Spleen (tissue), 11 donors: ENCODE results near the gene VSTM4. TPM values are rescaled to one million over a fixed set of nuclear protein-coding genes. Genes with fewer than 3 reads are reported as not detected.

Source experiments
- DNase-seq: peaks from one replicate; pipeline ENCODE4 v3.0.0-alpha.2; 2020
- H3K27ac ChIP-seq, 8 donors: fragments of 200-600 bp; sonication (generic) in 7 of 8; 1 replicate in 4 of 8; 2 replicates in 4 of 8; pipeline versions ENCODE4 v1.5.0 to v1.8.0; 2016 to 2021; ENCODE audit warnings: inconsistent platforms in 4 of 8, mild to moderate bottlenecking in 4 of 8, moderate library complexity in 1 of 8
- H3K27me3 ChIP-seq, 7 donors: fragments of 200-600 bp; sonication (generic) in 6 of 7; replicated peaks in 1 of 7; 1 replicate in 4 of 7; 2 replicates in 3 of 7; pipeline versions ENCODE4 v1.5.0 to v1.8.0; 2016 to 2021; ENCODE audit warnings: inconsistent platforms in 3 of 7, mild to moderate bottlenecking in 1 of 7
- H3K36me3 ChIP-seq, 6 donors: fragments of 200-600 bp; sonication (generic) in 5 of 6; 1 replicate in 4 of 6; 2 replicates in 2 of 6; pipeline versions ENCODE4 v1.5.0 to v1.8.0; 2016 to 2021; ENCODE audit warnings: inconsistent platforms in 2 of 6
- H3K4me1 ChIP-seq, 6 donors: fragments of 200-600 bp; sonication (generic) in 5 of 6; 1 replicate in 3 of 6; 2 replicates in 3 of 6; pipeline versions ENCODE4 v1.5.0 to v1.8.0; 2016 to 2021; ENCODE audit warnings: inconsistent platforms in 3 of 6
- H3K4me3 ChIP-seq, 8 donors: fragments of 200-600 bp; sonication (generic) in 7 of 8; 1 replicate in 4 of 8; 2 replicates in 4 of 8; pipeline versions ENCODE4 v1.5.0 to v1.8.0; 2016 to 2021; ENCODE audit warnings: inconsistent platforms in 4 of 8, mild to moderate bottlenecking in 4 of 8, moderate library complexity in 2 of 8
- H3K9me3 ChIP-seq, 8 donors: fragments of 200-600 bp; sonication (generic) in 7 of 8; 1 replicate in 4 of 8; 2 replicates in 4 of 8; pipeline versions ENCODE4 v1.5.0 to v1.8.0; 2016 to 2021; ENCODE audit warnings: inconsistent platforms in 4 of 8
- POLR2A ChIP-seq, 3 donors: fragments of 450-650 bp; IDR thresholded peaks; one replicate each; pipeline ENCODE4 v1.5.1; 2017; ENCODE audit warnings: antibody characterized with exemption in 3 of 3, mild to moderate bottlenecking in 1 of 3
- POLR2AphosphoS5 ChIP-seq, 3 donors: sonication (generic); formaldehyde crosslinking; IDR thresholded peaks; one replicate each; pipeline ENCODE4 v1.5.1; 2017; ENCODE audit warnings: antibody characterized with exemption in 3 of 3
- WGBS, 5 donors: extraction: QIAGEN DNeasy Blood & Tissue Kit in 3 of 5; methylation state at CpG; one replicate each; pipeline versions ENCODE4 v1.1.5 to v1.1.7; 2013 to 2018; 5-methylcytosine and 5-hydroxymethylcytosine counted together
- intact Hi-C: fragments of 100-400 bp; cut with DNase I; formaldehyde crosslinking; loops from one replicate; pipeline ENCODE4 v1.15.0; 2023; ENCODE audit warnings: low total_unique reads
- polyA plus RNA-seq, 3 donors: library from polyadenylated mRNA; stranded (reverse); fragments of 200-250 nt; gene quantifications; one replicate each; pipeline ENCODE4 v1.2.1, GENCODE V29; 2013
- total RNA-seq, 7 donors: library from RNA; depleted of rRNA in 3 of 7; stranded (reverse); fragments of >200 nt in 3 of 7; fragmentation: NEBNext Ultra II Directional in 4 of 7; extraction: Animal tissue kit (Norgen Biotek cat#: 25700) in 4 of 7; gene quantifications; one replicate each; pipeline versions ENCODE4 v1.1.0 to v1.2.1, GENCODE V29; 2016 to 2021
- TF ChIP-seq, protein P1 (sequence below), 11 experiments: fragments of 200-600 bp in 7 of 11; fragments of 450-650 bp in 4 of 11; sonication (generic) in 4 of 11; IDR thresholded peaks in 8 of 11; conservative IDR thresholded peaks in 3 of 11; 1 replicate in 7 of 11; 2 replicates in 4 of 11; pipeline versions ENCODE4 v1.4.0 to v1.8.0; 2016 to 2021; ENCODE audit warnings: antibody characterized with exemption in 11 of 11, inconsistent platforms in 4 of 11, mild to moderate bottlenecking in 1 of 11
- donor health status: healthy with polysubstance abuse.
- donor health status: DM: no; HTN: no; CAD: no; lungs with moderate emphysema.
- donor health status: DM: no; HTN: no; CAD: no.
- donor health status: Bipolar disorder and iron deficiency.
- donor health status: healthy.
- donor health status: DM: no; HTN: no; CAD: no.
- donor health status: DM: yes; HTN: yes; CAD: no.

Gene VSTM4
- total and polyA plus RNA-seq, 10 donors: 0.57 to 6.8 (median 3.1) TPM

DNA sequence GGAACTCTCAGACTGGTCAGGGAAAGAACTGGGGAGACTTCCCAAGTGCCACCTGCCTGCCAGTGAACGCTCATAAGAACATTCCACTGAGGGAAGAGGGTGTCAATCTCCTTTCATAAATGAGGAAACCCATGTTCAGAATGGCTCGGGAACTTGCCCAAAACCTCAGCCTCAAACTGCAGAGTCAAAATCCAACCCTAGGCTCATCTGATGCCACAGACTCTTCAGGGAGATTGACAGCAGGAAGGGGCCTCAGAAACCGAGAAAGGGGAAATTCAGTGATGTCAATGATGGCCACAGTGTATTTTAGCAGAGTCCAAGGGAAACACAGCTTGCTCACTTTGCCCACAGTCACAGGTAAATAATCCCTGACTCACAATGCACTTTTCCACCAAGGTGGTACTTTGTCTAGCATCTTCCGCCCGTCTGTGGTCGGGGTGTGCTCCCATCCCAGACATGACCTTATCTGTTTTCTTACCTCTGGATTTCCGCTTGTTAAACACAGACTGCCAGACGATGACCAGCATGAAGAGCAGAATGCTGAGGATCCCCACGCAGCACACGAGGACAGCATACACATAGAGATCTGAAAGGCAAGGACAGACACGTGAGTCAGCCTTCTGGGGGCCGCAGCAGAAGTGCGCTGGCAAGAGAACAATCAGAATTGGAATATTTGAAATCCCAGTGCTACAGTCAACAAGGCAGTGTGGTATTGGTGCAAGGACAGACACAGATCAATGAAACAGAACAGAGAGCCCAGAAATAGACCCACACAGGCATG, 38.4 kb downstream of the VSTM4 start:
- H3K4me3 ChIP-seq: no peak overlapping the region
- DNase-seq: peak; percentile 11
- H3K4me1 ChIP-seq: peaks cover 0 to 20% (median 11%) of the 10 kb centered on the region in 6 donors
- WGBS, 5 donors: 50 to 65% (median 52%) methylated on average over 13 of the region's 13 CpGs
- TF ChIP-seq POLR2A (IDR thresholded peaks at IDR 0.05) (no peak), POLR2AphosphoS5 (IDR thresholded peaks at IDR 0.05) (no peak)
- TF ChIP-seq, protein P1, sequence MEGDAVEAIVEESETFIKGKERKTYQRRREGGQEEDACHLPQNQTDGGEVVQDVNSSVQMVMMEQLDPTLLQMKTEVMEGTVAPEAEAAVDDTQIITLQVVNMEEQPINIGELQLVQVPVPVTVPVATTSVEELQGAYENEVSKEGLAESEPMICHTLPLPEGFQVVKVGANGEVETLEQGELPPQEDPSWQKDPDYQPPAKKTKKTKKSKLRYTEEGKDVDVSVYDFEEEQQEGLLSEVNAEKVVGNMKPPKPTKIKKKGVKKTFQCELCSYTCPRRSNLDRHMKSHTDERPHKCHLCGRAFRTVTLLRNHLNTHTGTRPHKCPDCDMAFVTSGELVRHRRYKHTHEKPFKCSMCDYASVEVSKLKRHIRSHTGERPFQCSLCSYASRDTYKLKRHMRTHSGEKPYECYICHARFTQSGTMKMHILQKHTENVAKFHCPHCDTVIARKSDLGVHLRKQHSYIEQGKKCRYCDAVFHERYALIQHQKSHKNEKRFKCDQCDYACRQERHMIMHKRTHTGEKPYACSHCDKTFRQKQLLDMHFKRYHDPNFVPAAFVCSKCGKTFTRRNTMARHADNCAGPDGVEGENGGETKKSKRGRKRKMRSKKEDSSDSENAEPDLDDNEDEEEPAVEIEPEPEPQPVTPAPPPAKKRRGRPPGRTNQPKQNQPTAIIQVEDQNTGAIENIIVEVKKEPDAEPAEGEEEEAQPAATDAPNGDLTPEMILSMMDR (IDR thresholded peaks at IDR 0.05 in 8 of 11, conservative IDR thresholded peaks at IDR 0.05 in 3 of 11): no peak
- H3K27me3 ChIP-seq: peaks cover 0 to 20% (median 0%) of the 10 kb centered on the region in 7 donors
- intact Hi-C loops: no loop called here
- no peaks in the 10 kb centered on the region for H3K36me3 ChIP-seq
- no peak overlapping the region for H3K27ac ChIP-seq
- H3K9me3 ChIP-seq: no peaks in the 10 kb centered on the region

DNA sequence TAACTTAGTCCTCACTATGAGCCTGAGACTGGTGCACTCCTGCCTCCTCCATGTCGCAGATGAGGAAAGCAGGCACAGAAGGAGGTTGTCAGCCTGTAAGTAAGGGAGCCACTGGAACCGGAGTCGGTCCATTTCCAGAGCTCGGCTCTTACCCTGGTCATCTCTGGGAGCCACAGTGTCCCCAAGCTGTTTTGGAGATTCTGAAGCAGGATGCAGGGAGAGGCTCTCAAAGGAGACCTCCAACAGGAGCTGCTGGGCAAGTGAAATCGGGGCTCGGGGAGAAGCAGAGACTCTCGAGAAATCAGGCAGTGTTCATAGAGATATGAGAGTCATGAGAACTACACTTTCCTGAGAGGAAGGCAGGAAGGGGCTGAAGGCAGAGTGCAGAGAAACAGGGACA, 39.0 kb downstream of the VSTM4 start:
- intact Hi-C loops: no loop called here
- whole genome bisulfite sequencing, 5 donors: 53 to 75% (median 66%) methylated on average over 7 of the region's 7 CpGs
- peaks cover 0 to 20% (median 0%) of the 10 kb centered on the region in 7 donors for H3K27me3 ChIP-seq

DNA sequence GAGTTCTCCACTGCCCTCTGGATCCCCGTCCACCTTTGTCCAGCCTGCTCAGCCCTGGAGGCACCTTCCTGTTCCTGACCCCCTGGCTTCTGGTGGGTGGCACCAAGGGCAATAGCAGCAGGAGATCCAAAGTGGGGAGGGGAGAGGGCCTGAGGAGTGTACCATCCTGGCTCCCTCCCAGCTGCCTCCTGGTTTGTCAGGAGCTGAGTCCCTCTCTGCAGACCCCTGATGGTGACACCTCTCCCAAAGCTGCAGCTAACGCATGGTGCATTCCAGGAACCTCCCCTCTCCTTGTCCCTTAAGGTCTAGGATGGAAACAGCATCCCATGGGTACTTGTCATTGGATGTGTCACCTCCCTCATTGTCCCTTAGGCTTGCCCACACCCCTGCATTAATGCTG, 39.6 kb downstream of the VSTM4 start:
- Histone ChIP-seq H3K36me3 (no peaks in the 10 kb centered on the region), H3K27me3 (peaks cover 0 to 20% (median 0%) of the 10 kb centered on the region in 7 donors), H3K27ac (no peak overlapping the region), H3K4me1 (peaks cover 0 to 14% (median 6%) of the 10 kb centered on the region in 6 donors), H3K9me3 (no peaks in the 10 kb centered on the region), H3K4me3 (no peak overlapping the region)
- DNase-seq: no peak
- intact Hi-C loops: no loop called here
- WGBS, 5 donors: 83 to 97% (median 88%) methylated on average over 1 to 2 of the region's 2 CpGs
- TF ChIP-seq, protein P1 (IDR thresholded peaks at IDR 0.05 in 8 of 11, conservative IDR thresholded peaks at IDR 0.05 in 3 of 11): no peak
- no peak for TF ChIP-seq POLR2A (IDR thresholded peaks at IDR 0.05)

More for the DNA sequence above, 39.0 kb downstream of the VSTM4 start:
- no peaks in the 10 kb centered on the region for H3K36me3 ChIP-seq
- H3K4me3 ChIP-seq: no peak overlapping the region
- peaks cover 0 to 14% (median 9%) of the 10 kb centered on the region in 6 donors for H3K4me1 ChIP-seq
- H3K27ac ChIP-seq: no peak overlapping the region
- no peaks in the 10 kb centered on the region for H3K9me3 ChIP-seq
- TF ChIP-seq POLR2A (IDR thresholded peaks at IDR 0.05) (no peak), POLR2AphosphoS5 (IDR thresholded peaks at IDR 0.05) (no peak)
- TF ChIP-seq, protein P1 (IDR thresholded peaks at IDR 0.05 in 8 of 11, conservative IDR thresholded peaks at IDR 0.05 in 3 of 11): no peak
- peak; percentile 29 for DNase-seq

DNA sequence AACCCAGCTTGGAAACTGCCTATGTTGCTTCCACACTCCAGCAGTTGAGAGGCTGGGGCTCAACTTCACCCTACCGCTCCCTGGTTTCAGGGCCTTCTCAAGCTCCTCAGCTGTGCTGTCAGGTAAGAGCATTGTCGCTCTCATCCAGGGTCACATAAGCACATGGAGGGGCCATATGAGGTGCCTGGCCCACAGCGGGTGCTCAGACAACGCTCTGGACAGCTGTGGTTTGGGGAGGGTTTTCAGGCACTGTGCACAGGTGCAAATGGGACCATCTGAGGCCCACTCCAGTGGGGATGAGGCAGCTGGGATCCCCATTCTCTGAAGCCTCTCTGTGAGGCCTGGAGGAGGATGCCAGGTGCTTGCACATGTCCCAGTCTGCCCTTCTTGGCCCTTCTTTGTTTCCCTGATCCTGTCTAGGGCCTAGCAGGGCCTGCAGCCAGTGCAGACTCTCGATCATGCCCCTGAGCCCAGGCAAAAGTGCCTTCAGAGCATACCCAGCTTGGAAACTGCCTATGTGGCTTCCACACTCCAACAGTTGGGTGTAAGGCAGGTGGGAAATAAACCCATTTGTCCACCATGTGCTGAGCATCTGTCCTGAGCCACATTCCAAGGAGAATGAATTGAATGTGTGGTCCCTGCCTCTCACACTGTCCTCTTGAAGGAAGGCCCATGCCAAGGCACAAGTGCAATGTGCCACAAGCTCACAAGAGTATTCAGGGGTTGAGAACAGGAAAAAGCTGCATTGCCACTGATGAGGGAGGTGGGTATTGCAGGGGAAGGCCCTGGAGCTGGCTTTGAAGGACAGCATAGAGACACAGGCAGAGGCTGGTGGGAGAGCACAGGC, 40.3 kb downstream of the VSTM4 start:
- peak; percentile 35 for DNase-seq
- H3K4me1 ChIP-seq: peaks cover 0 to 16% (median 1%) of the 10 kb centered on the region in 6 donors
- H3K4me3 ChIP-seq: no peak overlapping the region
- intact Hi-C loops: no loop called here
- H3K9me3 ChIP-seq: no peaks in the 10 kb centered on the region
- no peaks in the 10 kb centered on the region for H3K36me3 ChIP-seq
- 92 to 100% (median 93%) methylated on average over 2 to 5 of the region's 5 CpGs for WGBS, 5 donors
- H3K27me3 ChIP-seq: peaks cover 0 to 20% (median 0%) of the 10 kb centered on the region in 7 donors
- no peak overlapping the region for H3K27ac ChIP-seq
- TF ChIP-seq, protein P1 (IDR thresholded peaks at IDR 0.05 in 8 of 11, conservative IDR thresholded peaks at IDR 0.05 in 3 of 11): no peak
- TF ChIP-seq POLR2A (IDR thresholded peaks at IDR 0.05): no peak
- no peak for TF ChIP-seq POLR2AphosphoS5 (IDR thresholded peaks at IDR 0.05)
